Measurements from ENCODE around the gene MXRA8. TPM values are rescaled to one million over a fixed set of nuclear protein-coding genes. Genes with fewer than 3 reads are reported as not detected.

The MXRA8 gene
- total and polyA plus RNA-seq, 4 donors = 38.5 to 213 (median 66.9) TPM

DNA sequence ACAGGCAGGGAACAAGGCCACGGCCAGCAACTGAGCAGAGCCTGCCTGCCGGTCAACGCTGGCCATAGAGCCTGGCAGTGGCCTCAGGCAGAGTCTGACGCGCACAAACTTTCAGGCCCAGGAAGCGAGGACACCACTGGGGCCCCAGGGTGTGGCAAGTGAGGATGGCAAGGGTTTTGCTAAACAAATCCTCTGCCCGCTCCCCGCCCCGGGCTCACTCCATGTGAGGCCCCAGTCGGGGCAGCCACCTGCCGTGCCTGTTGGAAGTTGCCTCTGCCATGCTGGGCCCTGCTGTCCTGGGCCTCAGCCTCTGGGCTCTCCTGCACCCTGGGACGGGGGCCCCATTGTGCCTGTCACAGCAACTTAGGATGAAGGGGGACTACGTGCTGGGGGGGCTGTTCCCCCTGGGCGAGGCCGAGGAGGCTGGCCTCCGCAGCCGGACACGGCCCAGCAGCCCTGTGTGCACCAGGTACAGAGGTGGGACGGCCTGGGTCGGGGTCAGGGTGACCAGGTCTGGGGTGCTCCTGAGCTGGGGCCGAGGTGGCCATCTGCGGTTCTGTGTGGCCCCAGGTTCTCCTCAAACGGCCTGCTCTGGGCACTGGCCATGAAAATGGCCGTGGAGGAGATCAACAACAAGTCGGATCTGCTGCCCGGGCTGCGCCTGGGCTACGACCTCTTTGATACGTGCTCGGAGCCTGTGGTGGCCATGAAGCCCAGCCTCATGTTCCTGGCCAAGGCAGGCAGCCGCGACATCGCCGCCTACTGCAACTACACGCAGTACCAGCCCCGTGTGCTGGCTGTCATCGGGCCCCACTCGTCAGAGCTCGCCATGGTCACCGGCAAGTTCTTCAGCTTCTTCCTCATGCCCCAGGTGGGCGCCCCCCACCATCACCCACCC is 27.0 kb downstream of the MXRA8 start, which contains the start of gene TAS1R3:
TAS1R3 (plus strand) TSS at position 213 of the 898 bp plus-strand sequence; CDS start at position 279, 66 bp downstream.
- Histone ChIP-seq H3K4me1 (ENCODE audit: control insufficient read depth in 5 of 5, insufficient read depth in 5 of 5, low read length in 5 of 5) (peaks cover 0 to 7% (median 0%) of the 10 kb centered on the region in 5 donors), H3K27ac (ENCODE audit: low read depth in 1 of 2, low read length in 1 of 2) (peak within 1 kb of the TSS in 1 of 2 donors; percentile 6), H3K4me3 (no peak within 1 kb of the TSS), H3K36me3 (ENCODE audit: control insufficient read depth in 4 of 4, insufficient read depth in 4 of 4, low read length in 4 of 4) (peaks cover 0 to 32% (median 2%) of the 10 kb centered on the region in 4 donors), H3K9me3 (ENCODE audit: control insufficient read depth in 4 of 4, insufficient read depth in 3 of 4, low read length in 3 of 4) (peaks cover 0 to 5% (median 0%) of the 10 kb centered on the region in 4 donors), H3K9ac (ENCODE audit: insufficient read depth in 1 of 2, low read length in 2 of 2) (no peak within 1 kb of the TSS), H3K27me3 (ENCODE audit: control insufficient read depth in 3 of 3, insufficient read depth in 3 of 3, low read length in 2 of 3) (no peaks in the 10 kb centered on the region)
- 71 to 81% methylated on average over 41 of the region's 41 CpGs for WGBS, 2 donors
- no peak for DNase-seq
- no peak for ATAC-seq (ENCODE audit: insufficient read depth, low FRiP score)
- TF ChIP-seq, protein P1, sequence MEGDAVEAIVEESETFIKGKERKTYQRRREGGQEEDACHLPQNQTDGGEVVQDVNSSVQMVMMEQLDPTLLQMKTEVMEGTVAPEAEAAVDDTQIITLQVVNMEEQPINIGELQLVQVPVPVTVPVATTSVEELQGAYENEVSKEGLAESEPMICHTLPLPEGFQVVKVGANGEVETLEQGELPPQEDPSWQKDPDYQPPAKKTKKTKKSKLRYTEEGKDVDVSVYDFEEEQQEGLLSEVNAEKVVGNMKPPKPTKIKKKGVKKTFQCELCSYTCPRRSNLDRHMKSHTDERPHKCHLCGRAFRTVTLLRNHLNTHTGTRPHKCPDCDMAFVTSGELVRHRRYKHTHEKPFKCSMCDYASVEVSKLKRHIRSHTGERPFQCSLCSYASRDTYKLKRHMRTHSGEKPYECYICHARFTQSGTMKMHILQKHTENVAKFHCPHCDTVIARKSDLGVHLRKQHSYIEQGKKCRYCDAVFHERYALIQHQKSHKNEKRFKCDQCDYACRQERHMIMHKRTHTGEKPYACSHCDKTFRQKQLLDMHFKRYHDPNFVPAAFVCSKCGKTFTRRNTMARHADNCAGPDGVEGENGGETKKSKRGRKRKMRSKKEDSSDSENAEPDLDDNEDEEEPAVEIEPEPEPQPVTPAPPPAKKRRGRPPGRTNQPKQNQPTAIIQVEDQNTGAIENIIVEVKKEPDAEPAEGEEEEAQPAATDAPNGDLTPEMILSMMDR (IDR thresholded peaks at IDR 0.05; ENCODE audit: control extremely low read depth, extremely low read depth) = no peak

DNA sequence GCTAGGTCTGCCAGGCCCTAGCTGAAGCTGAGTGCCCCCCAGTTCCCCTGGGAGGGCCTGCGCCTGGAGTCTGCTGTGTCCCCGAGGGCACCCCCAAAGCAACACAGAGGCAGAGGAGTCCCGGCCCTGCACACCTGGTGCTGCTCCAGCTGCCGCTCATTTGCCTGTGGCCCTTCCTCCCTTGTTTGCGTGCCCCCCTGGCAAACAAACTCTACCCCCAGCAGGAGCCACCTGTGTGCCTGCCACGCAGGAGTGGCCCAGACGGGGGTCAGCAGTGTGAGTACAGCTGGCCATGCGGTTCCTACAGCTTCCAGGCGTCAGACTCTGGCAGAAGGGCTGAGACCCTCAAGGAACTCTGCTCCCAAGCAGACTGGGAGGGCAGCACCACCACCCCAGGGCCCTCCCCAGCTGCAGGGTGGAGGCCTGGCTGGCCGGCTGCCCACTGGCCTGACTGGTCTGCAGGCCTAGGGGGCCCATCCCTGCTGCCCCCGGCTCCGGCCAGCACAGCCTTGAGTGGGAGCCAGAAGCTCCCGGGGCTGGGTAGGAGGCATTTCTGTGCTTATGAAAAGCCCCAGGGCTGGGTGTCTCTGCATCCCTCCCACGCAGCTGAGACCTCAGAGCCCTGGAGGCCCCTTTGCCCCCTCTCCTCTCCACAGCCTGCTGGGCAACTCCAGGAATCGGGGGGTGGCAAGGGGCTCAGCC is 27.8 kb downstream of the MXRA8 start:
- H3K4me1 ChIP-seq (ENCODE audit: control insufficient read depth in 5 of 5, insufficient read depth in 5 of 5, low read length in 5 of 5) = peaks cover 0 to 13% (median 5%) of the 10 kb centered on the region in 5 donors
- H3K27ac ChIP-seq (ENCODE audit: low read depth in 1 of 2, low read length in 1 of 2) = peak overlapping the region in 1 of 2 donors; percentile 6
- peaks cover 0 to 5% (median 0%) of the 10 kb centered on the region in 4 donors for H3K9me3 ChIP-seq (ENCODE audit: control insufficient read depth in 4 of 4, insufficient read depth in 3 of 4, low read length in 3 of 4)
- DNase-seq (no peak), ATAC-seq (ENCODE audit: insufficient read depth, low FRiP score) (no peak)
- peaks cover 0 to 24% (median 1%) of the 10 kb centered on the region in 4 donors for H3K36me3 ChIP-seq (ENCODE audit: control insufficient read depth in 4 of 4, insufficient read depth in 4 of 4, low read length in 4 of 4)
- no peaks in the 10 kb centered on the region for H3K27me3 ChIP-seq (ENCODE audit: control insufficient read depth in 3 of 3, insufficient read depth in 3 of 3, low read length in 2 of 3)
- no peak overlapping the region for H3K4me3 ChIP-seq
- no peak overlapping the region for H3K9ac ChIP-seq (ENCODE audit: insufficient read depth in 1 of 2, low read length in 2 of 2)
- WGBS, 2 donors = 65 to 81% methylated on average over 15 of the region's 15 CpGs
- TF ChIP-seq, protein P1 (IDR thresholded peaks at IDR 0.05; ENCODE audit: control extremely low read depth, extremely low read depth) = no peak

DNA sequence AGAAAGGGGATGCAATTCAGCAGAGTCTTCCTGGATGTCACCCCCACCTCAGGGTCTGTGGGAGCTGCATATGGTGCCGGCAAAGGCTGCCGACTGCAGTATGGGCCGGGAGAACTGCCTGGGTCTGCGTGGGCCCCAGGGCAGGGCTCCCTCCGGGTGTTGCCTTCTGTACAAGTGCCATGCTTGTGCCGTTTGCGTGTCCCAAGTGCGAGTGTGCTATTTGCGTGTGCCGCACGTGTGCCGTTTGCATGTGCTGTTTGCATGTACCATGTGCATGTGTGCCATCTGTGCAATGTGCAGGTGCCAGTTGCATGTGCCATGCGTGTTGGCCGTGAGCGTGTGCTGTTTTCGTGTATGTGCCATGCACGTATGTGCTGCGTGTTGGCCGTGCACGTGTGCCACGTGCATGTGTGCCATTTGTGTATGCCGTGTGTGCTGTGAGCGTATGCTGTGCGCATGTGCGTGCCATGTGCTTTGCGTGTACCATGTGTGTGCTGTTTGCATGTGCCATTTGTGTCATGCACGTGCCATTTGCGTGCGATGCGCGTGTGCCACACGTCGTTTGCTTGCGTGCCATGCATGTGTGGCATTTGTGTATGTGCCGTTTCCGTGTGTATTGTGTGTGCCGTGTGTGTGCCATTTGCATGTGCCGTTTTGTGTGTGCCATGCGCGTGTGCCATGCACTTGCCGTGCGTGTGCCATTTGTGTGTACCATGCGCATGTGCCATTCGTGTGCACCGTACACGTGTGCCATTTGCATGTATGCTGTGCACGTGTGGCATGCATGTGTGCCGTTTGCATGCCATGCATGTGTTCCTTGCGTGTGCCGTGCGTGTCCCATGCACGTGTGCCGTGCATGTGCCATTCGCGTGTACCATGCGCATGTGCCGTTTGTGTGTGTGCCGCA is 28.8 kb downstream of the MXRA8 start:
- Histone ChIP-seq H3K27me3 (ENCODE audit: control insufficient read depth in 3 of 3, insufficient read depth in 3 of 3, low read length in 2 of 3) (no peaks in the 10 kb centered on the region), H3K4me3 (no peak overlapping the region), H3K9me3 (ENCODE audit: control insufficient read depth in 4 of 4, insufficient read depth in 3 of 4, low read length in 3 of 4) (peaks cover 0 to 5% (median 0%) of the 10 kb centered on the region in 4 donors), H3K9ac (ENCODE audit: insufficient read depth in 1 of 2, low read length in 2 of 2) (no peak overlapping the region), H3K4me1 (ENCODE audit: control insufficient read depth in 5 of 5, insufficient read depth in 5 of 5, low read length in 5 of 5) (peaks cover 0 to 15% (median 8%) of the 10 kb centered on the region in 5 donors), H3K36me3 (ENCODE audit: control insufficient read depth in 4 of 4, insufficient read depth in 4 of 4, low read length in 4 of 4) (peaks cover 0 to 18% (median 0%) of the 10 kb centered on the region in 4 donors), H3K27ac (ENCODE audit: low read depth in 1 of 2, low read length in 1 of 2) (no peak overlapping the region)
- 93 to 94% methylated on average over 58 of the region's 58 CpGs for WGBS, 2 donors
- no peak for ATAC-seq (ENCODE audit: insufficient read depth, low FRiP score)
- TF ChIP-seq, protein P1 (IDR thresholded peaks at IDR 0.05; ENCODE audit: control extremely low read depth, extremely low read depth) = no peak
- DNase-seq = no peak

All from lung (tissue), 12 donors.